Ovary (tissue), 9 donors: Measurements from ENCODE around the gene TRMT2A. TPM values are rescaled to one million over a fixed set of nuclear protein-coding genes. Genes with fewer than 3 reads are reported as not detected.
"Not testable (repeated sequence)": the region's sequence is repeated elsewhere in the genome, so short reads cannot be mapped to it uniquely, and the experiment has no call there.

ENCODE experiments used
- DNase-seq, 5 donors: peaks; one replicate each; pipeline ENCODE4 v3.0.0-alpha.2; 2019 to 2020
- H3K27ac ChIP-seq, 2 donors: fragments of 200-600 bp; one replicate each; pipeline versions ENCODE4 v1.5.1 to v1.8.0; 2019 to 2022
- H3K27me3 ChIP-seq: fragments of 200-600 bp; one replicate; pipeline ENCODE4 v1.8.0; 2022
- H3K36me3 ChIP-seq: fragments of 200-600 bp; sonication (generic); one replicate; pipeline ENCODE4 v1.5.1; 2019
- H3K4me1 ChIP-seq: one replicate; pipeline ENCODE4 v1.8.1; 2013; ENCODE audit warnings: mild to moderate bottlenecking, moderate library complexity; ENCODE audit not compliant: insufficient read depth
- H3K4me3 ChIP-seq: fragments of 200-600 bp; sonication (generic); one replicate; pipeline ENCODE4 v1.5.1; 2017
- H3K9me3 ChIP-seq, 2 donors: fragments of 200-600 bp in 1 of 2; sonication (generic) in 1 of 2; one replicate each; pipeline versions ENCODE4 v1.5.1 to v1.8.1; 2013 to 2019; ENCODE audit warnings: mild to moderate bottlenecking in 1 of 2, moderate library complexity in 1 of 2
- EP300 ChIP-seq: sonication (generic); formaldehyde crosslinking; IDR thresholded peaks from one replicate; pipeline ENCODE4 v1.6.1; 2017; ENCODE audit warnings: antibody characterized with exemption
- POLR2A ChIP-seq: fragments of 450-650 bp; IDR thresholded peaks from one replicate; pipeline ENCODE4 v1.6.1; 2017; ENCODE audit warnings: antibody characterized with exemption, mild to moderate bottlenecking, moderate library complexity
- WGBS, 3 donors: extraction: QIAGEN DNeasy Blood & Tissue Kit in 1 of 3; methylation state at CpG; one replicate each; pipeline versions ENCODE4 v1.1.5 to v1.1.7; 2013 to 2017; 5-methylcytosine and 5-hydroxymethylcytosine counted together
- intact Hi-C, 4 donors: fragments of 100-400 bp; cut with DNase I; formaldehyde crosslinking; loops; one replicate each; pipeline versions ENCODE4 v1.11.0 to v1.15.1; 2022 to 2023
- polyA plus RNA-seq, 2 donors: library from polyadenylated mRNA; stranded (reverse); fragments of 200-250 nt in 1 of 2; fragments of 350-450 nt in 1 of 2; fragmentation: Illumina TruSeq in 1 of 2; extraction: RNeasy Lipid Tissue Mini Kit (QIAGEN cat#74804) in 1 of 2; gene quantifications; one replicate each; pipeline ENCODE4 v1.2.3, GENCODE V29; 2013 to 2014
- total RNA-seq, 7 donors: library from RNA; depleted of rRNA in 2 of 7; stranded (reverse); fragments of >200 nt in 2 of 7; fragmentation: NEBNext Ultra II Directional in 3 of 7; extraction: Animal tissue kit (Norgen Biotek cat#: 25700) in 3 of 7; gene quantifications; one replicate each; pipeline versions ENCODE4 v1.1.0 to v1.2.4, GENCODE V29; 2016 to 2023
- TF ChIP-seq, protein P1 (sequence below), 3 donors: fragments of 450-650 bp in 2 of 3; fragments of 200-600 bp in 1 of 3; IDR thresholded peaks; one replicate each; pipeline versions ENCODE4 v1.5.1 to v1.8.0; 2016 to 2022; ENCODE audit warnings: antibody characterized with exemption in 3 of 3, mild to moderate bottlenecking in 1 of 3
- donor health status: DM: no; HTN: no; CAD: no; lungs with moderate emphysema.
- donor health status: DM: no; HTN: no; CAD: no.
- donor health status: Bipolar disorder and iron deficiency.
- donor health status: DM: yes; HTN: yes; CAD: no.
- donor health status: DM: no; HTN: no; CAD: no.
- donor health status: DM: yes; HTN: yes; CAD: no.

The TRMT2A gene
- total and polyA plus RNA-seq, 9 donors = 2.8 to 59.7 (median 44.6) TPM

DNA sequence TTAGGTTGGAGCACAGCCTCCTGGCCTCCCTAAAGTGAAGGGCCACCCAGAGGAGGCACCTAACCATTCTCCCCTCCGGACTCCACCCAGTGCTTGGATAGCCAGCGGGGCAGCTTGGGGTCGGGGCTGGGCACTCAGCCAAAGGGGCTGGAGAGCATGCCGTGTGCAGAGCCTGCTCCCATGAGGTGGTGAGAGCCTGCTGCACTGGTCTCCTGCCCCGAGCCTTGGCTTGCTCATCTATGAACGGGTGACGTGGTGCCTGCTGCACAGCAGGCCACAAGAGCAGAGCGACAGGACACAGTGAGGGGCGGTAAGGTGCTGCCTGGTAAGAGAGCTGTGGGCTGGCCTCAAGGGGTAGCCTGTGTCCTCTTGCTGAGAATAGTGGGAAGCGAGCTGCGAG, 47.8 kb upstream of the TRMT2A start:
- Histone ChIP-seq H3K9me3 (no peaks in the 10 kb centered on the region), H3K27ac (no peak overlapping the region), H3K4me3 (no peak overlapping the region), H3K36me3 (no peaks in the 10 kb centered on the region), H3K4me1 (no peaks in the 10 kb centered on the region), H3K27me3 (no peaks in the 10 kb centered on the region)
- TF ChIP-seq, protein P1, sequence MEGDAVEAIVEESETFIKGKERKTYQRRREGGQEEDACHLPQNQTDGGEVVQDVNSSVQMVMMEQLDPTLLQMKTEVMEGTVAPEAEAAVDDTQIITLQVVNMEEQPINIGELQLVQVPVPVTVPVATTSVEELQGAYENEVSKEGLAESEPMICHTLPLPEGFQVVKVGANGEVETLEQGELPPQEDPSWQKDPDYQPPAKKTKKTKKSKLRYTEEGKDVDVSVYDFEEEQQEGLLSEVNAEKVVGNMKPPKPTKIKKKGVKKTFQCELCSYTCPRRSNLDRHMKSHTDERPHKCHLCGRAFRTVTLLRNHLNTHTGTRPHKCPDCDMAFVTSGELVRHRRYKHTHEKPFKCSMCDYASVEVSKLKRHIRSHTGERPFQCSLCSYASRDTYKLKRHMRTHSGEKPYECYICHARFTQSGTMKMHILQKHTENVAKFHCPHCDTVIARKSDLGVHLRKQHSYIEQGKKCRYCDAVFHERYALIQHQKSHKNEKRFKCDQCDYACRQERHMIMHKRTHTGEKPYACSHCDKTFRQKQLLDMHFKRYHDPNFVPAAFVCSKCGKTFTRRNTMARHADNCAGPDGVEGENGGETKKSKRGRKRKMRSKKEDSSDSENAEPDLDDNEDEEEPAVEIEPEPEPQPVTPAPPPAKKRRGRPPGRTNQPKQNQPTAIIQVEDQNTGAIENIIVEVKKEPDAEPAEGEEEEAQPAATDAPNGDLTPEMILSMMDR (IDR thresholded peaks at IDR 0.05) = no peak
- TF ChIP-seq POLR2A = no peak
- DNase-seq = no peak
- intact Hi-C loops = no loop called here
- WGBS, 3 donors = 52 to 66% (median 55%) methylated on average over 11 of the region's 11 CpGs

DNA sequence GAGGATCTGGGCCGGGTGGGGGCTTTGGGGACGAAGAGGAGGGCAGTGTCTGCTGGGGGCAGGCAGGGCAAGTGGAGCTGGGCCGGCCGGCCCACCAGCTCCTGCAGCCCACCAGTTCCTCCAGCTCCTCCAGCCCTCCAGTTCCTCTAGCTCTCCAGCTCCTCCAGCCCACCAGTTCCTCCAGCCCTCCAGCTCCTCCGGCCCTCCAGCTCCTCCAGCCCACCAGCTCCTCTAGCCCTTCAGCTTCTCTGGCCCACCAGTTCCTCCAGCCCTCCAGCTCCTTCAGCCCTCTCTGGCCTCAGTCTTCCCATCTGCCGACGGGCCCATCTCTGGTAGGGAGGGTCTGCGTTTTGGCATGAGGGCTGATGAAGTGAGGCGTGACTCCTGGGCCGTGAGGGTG, 43.0 kb upstream of the TRMT2A start:
- Histone ChIP-seq H3K27me3 (no peaks in the 10 kb centered on the region), H3K4me1 (no peaks in the 10 kb centered on the region), H3K4me3 (no peak overlapping the region), H3K36me3 (no peaks in the 10 kb centered on the region), H3K9me3 (no peaks in the 10 kb centered on the region), H3K27ac (no peak overlapping the region)
- TF ChIP-seq, protein P1 (IDR thresholded peaks at IDR 0.05) = no peak
- no peak for TF ChIP-seq EP300
- no peak for TF ChIP-seq POLR2A
- intact Hi-C loops = no loop called here
- 67 to 71% (median 69%) methylated on average over 10 of the region's 10 CpGs for WGBS, 3 donors
- no peak for DNase-seq

DNA sequence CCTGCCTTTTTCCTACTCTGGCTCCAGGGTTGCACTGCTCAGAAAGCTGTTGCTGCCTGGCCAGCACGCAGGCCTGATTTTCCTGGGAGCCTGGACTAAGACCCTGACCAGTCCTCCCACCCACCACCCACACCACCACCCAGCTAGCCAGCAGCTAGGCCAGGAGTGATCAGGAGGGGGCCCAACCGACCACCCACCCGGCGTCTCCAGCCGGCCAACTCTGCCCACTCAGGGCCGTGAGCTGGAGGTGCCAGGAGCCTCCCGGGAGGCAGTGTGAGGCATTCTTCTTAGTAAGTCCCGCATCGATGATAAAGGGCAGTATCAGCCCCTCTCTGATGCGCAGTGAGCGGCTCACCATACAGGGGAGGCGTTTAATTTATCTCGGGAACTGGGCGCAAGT, 42.5 kb upstream of the TRMT2A start:
- H3K4me1 ChIP-seq, DNase-seq, H3K4me3 ChIP-seq, H3K36me3 ChIP-seq, H3K9me3 ChIP-seq, H3K27me3 ChIP-seq, H3K27ac ChIP-seq: not testable (repeated sequence)
- WGBS, 3 donors = 27 to 48% (median 38%) methylated on average over 10 to 14 of the region's 14 CpGs
- intact Hi-C loops = loop anchor here in 2 of 4 donors (5.0 kb wide), 2 partner anchors 108 to 123 kb away; partner anchors contain the start of gene RTN4R (in 2 of the 2)

DNA sequence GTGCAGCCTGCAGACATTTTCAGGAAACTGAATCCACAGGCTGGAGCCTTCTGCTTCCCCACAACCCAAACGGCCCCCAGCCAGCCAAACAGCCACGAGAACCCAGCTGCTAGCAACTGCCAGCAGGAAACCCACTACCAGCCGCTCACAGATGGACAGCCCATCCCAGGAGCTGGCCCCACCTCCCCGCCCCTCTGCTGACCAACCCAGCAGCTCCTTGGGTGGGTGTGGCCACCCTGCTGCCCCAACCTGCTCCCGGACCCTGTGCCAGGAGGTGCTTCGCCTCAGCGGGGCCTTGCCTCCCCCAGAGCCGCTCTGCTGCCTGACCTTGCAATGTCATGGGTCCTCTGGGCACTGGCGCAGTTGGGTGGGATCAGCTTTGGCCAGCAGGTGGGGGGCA, 42.0 kb upstream of the TRMT2A start:
- Histone ChIP-seq H3K4me3 (no peak overlapping the region), H3K36me3 (no peaks in the 10 kb centered on the region), H3K27ac (no peak overlapping the region), H3K9me3 (no peaks in the 10 kb centered on the region), H3K4me1 (no peaks in the 10 kb centered on the region), H3K27me3 (no peaks in the 10 kb centered on the region)
- intact Hi-C loops = loop anchor here in 2 of 4 donors (5.0 kb wide), 2 partner anchors 108 to 123 kb away; partner anchors contain the start of gene RTN4R (in 2 of the 2)
- DNase-seq = no peak
- TF ChIP-seq EP300 = no peak
- TF ChIP-seq POLR2A = no peak
- 22 to 37% (median 26%) methylated on average over 7 to 9 of the region's 9 CpGs for WGBS, 3 donors

DNA sequence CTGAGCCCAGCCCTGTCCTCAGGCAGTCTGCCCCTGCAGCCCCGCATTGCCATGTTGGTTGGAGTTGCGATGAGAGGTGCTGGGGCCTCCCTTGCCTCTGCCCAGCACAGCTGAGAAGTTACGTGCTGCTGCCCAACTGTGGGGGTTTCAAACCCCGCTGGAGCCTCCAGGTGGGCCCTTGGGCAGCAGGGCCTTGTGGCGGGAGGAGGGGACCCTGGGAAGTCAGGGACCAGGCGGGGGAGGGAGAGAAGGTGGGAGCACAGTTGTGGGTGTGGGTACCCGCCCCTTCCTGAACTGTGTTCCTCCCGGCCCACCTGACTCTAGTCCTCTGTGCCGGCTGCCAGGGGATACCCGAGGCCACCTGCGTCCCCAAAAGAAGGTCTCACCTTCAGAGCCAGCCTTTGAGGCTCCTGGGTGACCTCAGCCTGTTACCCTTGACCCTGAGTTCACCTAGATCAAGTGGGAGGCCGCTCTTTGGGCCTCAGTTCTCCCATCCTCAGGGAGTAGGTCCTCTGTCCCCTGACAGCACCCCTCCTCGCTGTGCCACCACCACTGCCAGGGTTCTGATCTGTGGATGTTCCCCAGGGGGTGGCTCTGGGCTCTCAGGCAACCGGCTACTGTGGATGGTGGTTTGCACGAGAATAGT, 41.5 kb upstream of the TRMT2A start:
- Histone ChIP-seq H3K27me3 (no peaks in the 10 kb centered on the region), H3K9me3 (no peaks in the 10 kb centered on the region), H3K36me3 (no peaks in the 10 kb centered on the region), H3K4me1 (no peaks in the 10 kb centered on the region), H3K27ac (no peak overlapping the region), H3K4me3 (no peak overlapping the region)
- 74 to 87% (median 79%) methylated on average over 15 of the region's 15 CpGs for WGBS, 3 donors
- TF ChIP-seq, protein P1 (IDR thresholded peaks at IDR 0.05) = no peak
- DNase-seq = no peak
- intact Hi-C loops = loop anchor here in 2 of 4 donors (5.0 kb wide), 2 partner anchors 109 to 124 kb away; partner anchors contain the start of gene RTN4R (in 2 of the 2)
